ENCODE data around the gene SRD5A1. TPM values are rescaled to one million over a fixed set of nuclear protein-coding genes. Genes with fewer than 3 reads are reported as not detected.

Gene SRD5A1
- total RNA-seq, 2 experiments from 2014 or later = 16.7 to 32.5 TPM

DNA sequence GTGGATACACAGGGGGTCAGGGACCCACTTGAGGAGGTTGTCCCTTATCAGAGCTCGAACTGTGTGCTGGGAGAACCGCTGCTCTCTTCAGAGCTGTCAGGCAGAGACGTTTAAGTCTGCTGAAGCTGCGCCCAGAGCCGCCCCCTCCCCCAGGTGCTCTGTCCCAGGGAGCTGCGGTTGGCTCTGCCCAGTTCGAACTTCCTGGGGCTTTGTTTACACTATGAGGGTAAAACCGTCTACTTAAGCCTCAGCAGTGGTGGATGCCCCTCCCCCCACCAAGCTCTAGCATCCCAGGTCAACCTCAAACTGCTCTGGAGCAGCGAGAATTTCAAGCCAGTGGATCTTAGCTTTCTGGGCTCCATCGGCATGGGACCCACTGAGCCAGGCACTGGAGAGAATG, 15.9 kb downstream of the SRD5A1 start:
- Histone ChIP-seq H2AFZ (ENCODE audit: low read length) (no peak overlapping the region), H3K4me3 (ENCODE audit: low read depth, low read length, poor library complexity, severe bottlenecking) (no peak overlapping the region), H3K27ac (ENCODE audit: low read depth, low read length, poor library complexity, severe bottlenecking) (no peak overlapping the region), H3K4me1 (ENCODE audit: insufficient read depth, low read length, poor library complexity, severe bottlenecking) (peaks cover 47% of the 10 kb centered on the region), H3K9me2 (ENCODE audit: insufficient read depth, low read length) (no peaks in the 10 kb centered on the region), H3K4me2 (ENCODE audit: low read length) (no peak overlapping the region), H4K20me1 (ENCODE audit: insufficient read depth, low read length) (no peaks in the 10 kb centered on the region), H3K36me3 (ENCODE audit: insufficient read depth, low read length) (peaks cover 12% of the 10 kb centered on the region), H3K79me2 (ENCODE audit: insufficient read depth, low read depth, low read length) (peaks cover 5% of the 10 kb centered on the region; the same call in 1 of the 2 replicates), H3K9me3 (ENCODE audit: low read length) (no peaks in the 10 kb centered on the region)
- POLR2A ChIA-PET = interaction anchor here (1.0 to 1.8 kb wide), 2 partner anchors 11 to 16 kb away, joined by 3 to 7 read pairs; partner anchors contain the start of genes NSUN2 and SRD5A1
- BruUV-seq (replicated peaks) = no TSS peak
- intact Hi-C loops (cut with micrococcal nuclease; ENCODE audit: unreplicated experiment) = no loop called here
- CTCF ChIA-PET (ENCODE audit: unreplicated experiment) = no interaction called here
- DNase-seq (ENCODE audit: low spot score) = no peak
- no peak for TF ChIP-seq EZH2phosphoT487 (IDR thresholded peaks at IDR 0.05; ENCODE audit: borderline replicate concordance, low read depth, low read length)
- TF ChIP-seq, protein P1, sequence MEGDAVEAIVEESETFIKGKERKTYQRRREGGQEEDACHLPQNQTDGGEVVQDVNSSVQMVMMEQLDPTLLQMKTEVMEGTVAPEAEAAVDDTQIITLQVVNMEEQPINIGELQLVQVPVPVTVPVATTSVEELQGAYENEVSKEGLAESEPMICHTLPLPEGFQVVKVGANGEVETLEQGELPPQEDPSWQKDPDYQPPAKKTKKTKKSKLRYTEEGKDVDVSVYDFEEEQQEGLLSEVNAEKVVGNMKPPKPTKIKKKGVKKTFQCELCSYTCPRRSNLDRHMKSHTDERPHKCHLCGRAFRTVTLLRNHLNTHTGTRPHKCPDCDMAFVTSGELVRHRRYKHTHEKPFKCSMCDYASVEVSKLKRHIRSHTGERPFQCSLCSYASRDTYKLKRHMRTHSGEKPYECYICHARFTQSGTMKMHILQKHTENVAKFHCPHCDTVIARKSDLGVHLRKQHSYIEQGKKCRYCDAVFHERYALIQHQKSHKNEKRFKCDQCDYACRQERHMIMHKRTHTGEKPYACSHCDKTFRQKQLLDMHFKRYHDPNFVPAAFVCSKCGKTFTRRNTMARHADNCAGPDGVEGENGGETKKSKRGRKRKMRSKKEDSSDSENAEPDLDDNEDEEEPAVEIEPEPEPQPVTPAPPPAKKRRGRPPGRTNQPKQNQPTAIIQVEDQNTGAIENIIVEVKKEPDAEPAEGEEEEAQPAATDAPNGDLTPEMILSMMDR (conservative IDR thresholded peaks at IDR 0.05; ENCODE audit: low read length) = no peak

DNA sequence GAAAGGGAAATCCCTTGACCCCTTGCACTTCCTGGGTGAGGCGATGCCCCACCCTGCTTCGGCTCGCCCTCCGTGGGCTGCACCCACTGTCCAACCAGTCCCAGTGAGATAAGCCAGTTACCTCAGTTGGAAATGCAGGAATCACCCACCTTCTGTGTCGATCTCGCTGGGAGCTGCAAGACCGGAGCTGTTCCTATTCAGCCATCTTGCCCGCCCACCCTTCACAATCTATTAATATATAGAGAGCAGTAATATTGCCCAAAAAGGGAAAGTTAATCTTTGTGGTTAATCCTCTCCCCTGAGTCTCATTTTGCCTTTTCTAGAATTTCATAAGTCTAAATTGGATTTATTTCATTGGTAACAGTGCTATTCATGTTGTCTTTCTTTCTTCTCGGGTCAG, 16.4 kb downstream of the SRD5A1 start:
- intact Hi-C loops (cut with micrococcal nuclease; ENCODE audit: unreplicated experiment) = loop anchor here (10.0 kb wide), 1 partner anchor 465 kb away; no protein-coding TSS in a partner anchor
- Histone ChIP-seq H3K36me3 (ENCODE audit: insufficient read depth, low read length) (peaks cover 16% of the 10 kb centered on the region), H3K27ac (ENCODE audit: low read depth, low read length, poor library complexity, severe bottlenecking) (no peak overlapping the region), H3K4me1 (ENCODE audit: insufficient read depth, low read length, poor library complexity, severe bottlenecking) (peaks cover 47% of the 10 kb centered on the region), H3K4me2 (ENCODE audit: low read length) (peak overlapping the region; percentile 29; the same call in 1 of the 2 replicates), H3K9me3 (ENCODE audit: low read length) (no peaks in the 10 kb centered on the region), H2AFZ (ENCODE audit: low read length) (no peak overlapping the region), H3K9me2 (ENCODE audit: insufficient read depth, low read length) (no peaks in the 10 kb centered on the region), H4K20me1 (ENCODE audit: insufficient read depth, low read length) (no peaks in the 10 kb centered on the region), H3K4me3 (ENCODE audit: low read depth, low read length, poor library complexity, severe bottlenecking) (no peak overlapping the region), H3K79me2 (ENCODE audit: insufficient read depth, low read depth, low read length) (peaks cover 5% of the 10 kb centered on the region; the same call in 1 of the 2 replicates)
- CTCF ChIA-PET (ENCODE audit: unreplicated experiment) = no interaction called here
- no peak for DNase-seq (ENCODE audit: low spot score)
- no TSS peak for BruUV-seq (replicated peaks)
- POLR2A ChIA-PET = interaction anchor here (1.0 to 1.8 kb wide), 2 partner anchors 10 to 17 kb away, joined by 3 to 7 read pairs; partner anchors contain the start of genes NSUN2 and SRD5A1
- TF ChIP-seq, protein P1 (conservative IDR thresholded peaks at IDR 0.05; ENCODE audit: low read length) = no peak
- no peak for TF ChIP-seq EZH2phosphoT487 (IDR thresholded peaks at IDR 0.05; ENCODE audit: borderline replicate concordance, low read depth, low read length)

DNA sequence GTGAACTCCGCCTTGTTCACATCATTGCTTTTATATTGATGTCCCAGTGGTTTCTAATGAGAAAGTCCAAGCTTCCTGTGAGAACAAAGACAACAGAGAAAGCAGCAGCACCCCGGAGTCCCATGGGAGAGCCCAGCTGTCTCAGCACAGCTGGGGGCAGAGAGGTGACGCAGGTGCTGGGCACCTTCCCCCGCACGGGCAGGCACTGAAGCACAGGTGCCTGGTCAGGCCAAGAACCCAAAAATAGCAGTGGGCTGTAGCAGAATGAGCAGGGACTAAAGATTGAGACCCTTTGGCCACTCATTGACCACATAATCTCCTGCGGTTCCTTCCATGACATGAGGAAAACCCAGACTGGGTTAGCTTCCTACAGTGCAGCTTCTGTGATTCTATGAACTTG, 18.8 kb downstream of the SRD5A1 start:
- no peak overlapping the region for H2AFZ ChIP-seq (ENCODE audit: low read length)
- BruUV-seq (replicated peaks) = no TSS peak
- intact Hi-C loops (cut with micrococcal nuclease; ENCODE audit: unreplicated experiment) = loop anchor here (1.0 to 10.0 kb wide), 5 partner anchors 8 to 467 kb away; partner anchors contain the start of genes NSUN2 and SRD5A1
- ChIA-PET CTCF (ENCODE audit: unreplicated experiment) (no interaction called here), POLR2A (interaction anchor here (0.7 to 3.0 kb wide), 4 partner anchors 8 to 76 kb away, joined by 3 to 20 read pairs (median 8); partner anchors contain the start of genes NSUN2 and SRD5A1)
- H3K9me2 ChIP-seq (ENCODE audit: insufficient read depth, low read length) = no peaks in the 10 kb centered on the region
- peak overlapping the region; percentile 73 for H3K4me2 ChIP-seq (ENCODE audit: low read length)
- peak overlapping the region; percentile 61 for H3K27ac ChIP-seq (ENCODE audit: low read depth, low read length, poor library complexity, severe bottlenecking)
- peaks cover 20% of the 10 kb centered on the region; the same call in 1 of the 2 replicates for H3K9me3 ChIP-seq (ENCODE audit: low read length)
- H3K36me3 ChIP-seq (ENCODE audit: insufficient read depth, low read length) = peaks cover 40% of the 10 kb centered on the region
- peaks cover 5% of the 10 kb centered on the region; the same call in 1 of the 2 replicates for H3K79me2 ChIP-seq (ENCODE audit: insufficient read depth, low read depth, low read length)
- no peaks in the 10 kb centered on the region for H4K20me1 ChIP-seq (ENCODE audit: insufficient read depth, low read length)
- TF ChIP-seq EZH2phosphoT487 (IDR thresholded peaks at IDR 0.05; ENCODE audit: borderline replicate concordance, low read depth, low read length) = no peak
- TF ChIP-seq, protein P1 (conservative IDR thresholded peaks at IDR 0.05; ENCODE audit: low read length) = no peak
- peak overlapping the region; percentile 55 for H3K4me3 ChIP-seq (ENCODE audit: low read depth, low read length, poor library complexity, severe bottlenecking)
- peaks cover 47% of the 10 kb centered on the region for H3K4me1 ChIP-seq (ENCODE audit: insufficient read depth, low read length, poor library complexity, severe bottlenecking)
- peak; percentile 94 for DNase-seq (ENCODE audit: low spot score)

Measured in OCI-LY7 (cell line).